HG03439 (cell line): ENCODE data around the gene PRKN.

Experiments
- ATAC-seq: cut with Tn5 transposase; IDR thresholded peaks from one replicate; pipeline ENCODE4 v1.9.1; 2021; ENCODE audit warnings: mild to moderate bottlenecking, moderate library complexity; ENCODE audit not compliant: unreplicated experiment

PRKN gene

DNA sequence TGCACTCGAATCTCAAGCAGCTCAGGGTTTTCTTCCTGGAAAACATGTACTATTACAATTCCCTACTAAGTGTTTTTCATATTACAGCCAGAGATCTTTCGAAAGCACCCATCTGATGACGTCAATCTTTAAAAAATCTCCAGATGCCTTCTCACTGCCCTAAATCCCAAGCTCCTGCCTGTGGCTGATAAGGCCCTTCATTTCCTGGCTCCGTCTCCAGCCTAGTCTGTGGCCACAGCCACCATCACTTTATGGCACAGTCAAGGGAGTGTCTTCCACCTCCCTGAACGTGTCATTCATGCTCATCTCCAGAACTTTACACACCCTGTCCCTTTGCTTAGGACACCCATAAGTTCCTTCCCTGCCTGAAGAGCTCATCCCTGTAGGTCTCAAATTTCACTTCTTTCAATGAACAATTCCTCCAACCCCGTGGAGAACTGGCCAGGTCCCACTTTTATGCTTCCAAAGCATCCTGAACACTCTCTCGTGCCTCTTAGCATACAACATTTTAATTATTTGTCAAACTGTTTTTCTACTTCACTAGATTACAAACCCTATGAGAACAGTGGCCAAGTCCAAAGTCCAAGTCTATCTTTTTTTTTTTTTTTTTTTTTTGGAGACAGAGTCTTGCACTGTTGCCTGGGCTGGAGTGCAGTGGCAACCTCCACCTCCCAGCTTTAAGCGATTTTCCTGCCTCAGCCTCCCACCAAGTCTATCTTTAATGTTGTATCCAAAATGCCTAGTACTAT, 1347.6 kb downstream of the PRKN start:
- ATAC-seq: no peak

- ATAC-seq: no peak
Observed at GRCh38 chr6:161378115-161378514, 1349.5 kb downstream of the PRKN start.

DNA sequence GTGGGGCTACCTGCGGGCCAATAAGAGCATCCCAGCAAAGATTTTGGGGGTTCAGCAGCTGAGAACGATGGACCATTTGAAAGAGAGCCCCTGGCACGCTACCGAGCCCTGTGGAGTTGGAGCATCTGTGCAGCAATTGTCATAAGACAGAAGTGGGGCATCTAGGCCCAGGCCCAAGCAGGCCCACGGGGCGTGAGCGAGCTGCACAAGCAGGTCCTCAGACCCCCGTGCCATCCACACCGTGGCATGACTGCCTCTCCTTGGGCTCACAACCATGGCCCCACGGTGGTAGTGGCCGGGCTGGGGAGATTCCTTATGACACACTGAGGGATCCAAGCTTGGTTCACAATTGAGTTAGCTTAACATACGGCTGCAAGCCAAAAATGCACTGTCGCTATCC, 1350.5 kb downstream of the PRKN start:
- ATAC-seq: no peak

DNA sequence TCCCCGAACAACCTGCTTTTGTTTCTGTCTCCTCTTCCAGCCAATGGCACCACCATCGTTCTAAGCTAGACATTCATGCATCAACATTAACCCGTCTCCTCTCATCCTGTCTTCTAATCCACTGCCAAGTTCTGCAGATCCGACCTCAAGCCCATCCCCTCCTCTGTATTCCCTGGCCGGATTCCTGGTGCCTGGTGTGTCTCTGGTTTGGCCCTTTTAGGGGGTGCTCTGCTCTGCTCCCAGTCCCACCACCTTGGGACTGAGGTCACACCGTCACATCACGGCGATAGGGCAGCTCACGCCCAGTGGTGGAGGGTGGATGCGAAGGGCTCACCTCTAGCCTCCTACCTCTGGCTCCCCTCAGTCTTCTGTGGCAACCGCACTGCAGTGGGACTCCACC, 1351.2 kb downstream of the PRKN start:
- no peak for ATAC-seq

DNA sequence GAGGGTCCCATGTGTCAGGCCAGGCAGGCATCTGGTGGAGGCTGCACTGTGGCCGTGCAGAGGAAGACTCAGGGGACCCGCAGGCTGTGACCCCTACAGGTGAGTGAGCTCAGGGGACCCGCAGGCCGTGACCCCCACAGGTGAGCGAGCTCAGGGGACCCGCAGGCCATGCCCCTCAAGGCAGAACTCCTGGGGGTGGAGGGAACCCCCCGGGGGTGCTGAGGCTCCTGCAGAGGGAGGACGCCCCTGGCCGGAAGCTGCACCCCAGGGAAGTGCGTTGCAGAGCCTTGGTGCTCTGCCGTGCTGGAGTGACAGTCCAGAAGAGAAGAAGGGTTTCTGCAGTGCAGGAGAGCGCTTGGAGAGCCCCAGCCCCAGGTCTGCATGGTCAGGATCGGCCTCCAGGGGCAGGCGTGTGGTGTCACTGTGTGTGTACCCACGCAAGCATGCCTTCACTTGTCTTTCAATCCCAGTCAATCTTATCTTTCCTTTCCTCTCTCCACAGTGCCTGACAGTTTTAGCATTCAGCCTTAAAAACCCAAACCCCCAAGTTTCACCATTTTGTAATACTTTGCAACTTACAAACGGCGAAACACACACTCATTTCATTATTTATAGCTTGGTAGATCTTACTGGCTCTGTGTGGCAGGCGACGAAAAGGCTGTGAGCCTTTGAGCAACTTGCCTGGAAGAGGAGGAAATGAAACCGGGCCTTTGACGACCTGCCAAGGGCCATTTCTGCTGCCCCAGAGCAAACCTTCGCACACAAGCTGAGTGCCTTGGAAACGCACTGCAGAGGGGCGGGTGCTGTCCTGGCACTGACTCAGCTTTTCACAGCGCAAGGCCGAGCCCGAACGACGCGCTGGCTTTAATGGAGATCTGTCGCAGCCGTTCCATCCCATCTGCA, 1352.3 kb downstream of the PRKN start:
- ATAC-seq: no peak

DNA sequence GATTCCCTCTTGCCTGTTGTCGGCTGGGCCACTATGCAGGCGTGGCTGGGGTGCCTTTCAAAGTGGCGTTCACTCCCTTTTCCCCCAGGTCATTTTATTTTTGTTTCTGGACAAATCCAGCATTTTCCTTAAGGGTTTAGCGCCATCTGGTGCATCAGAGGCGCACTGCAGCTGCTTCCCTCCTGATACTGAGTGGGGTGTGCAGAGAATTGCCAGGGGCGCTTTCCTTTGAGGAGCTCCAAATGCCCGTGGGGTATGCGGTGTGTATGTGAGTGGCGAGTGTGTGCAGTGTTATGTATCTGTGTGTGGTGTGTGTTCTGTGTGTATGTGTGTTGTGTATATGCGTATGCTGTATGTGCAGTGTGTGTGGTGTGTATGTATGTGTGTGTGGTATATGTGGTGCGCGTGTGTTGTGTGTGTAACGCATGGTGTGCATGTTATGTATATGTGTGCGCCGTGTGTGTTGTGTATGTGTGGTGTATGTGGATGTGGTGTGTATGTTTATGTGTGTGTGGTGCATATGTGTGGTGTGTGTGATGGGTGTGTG, 1353.6 kb downstream of the PRKN start:
- ATAC-seq: no peak

- ATAC-seq: no peak
Observed at GRCh38 chr6:161372422-161372793, 1355.2 kb downstream of the PRKN start.

GRCh38 chr6:161370880-161371279, 1356.7 kb downstream of the PRKN start:
- ATAC-seq: peak; percentile 93

GRCh38 chr6:161369339-161369738, 1358.2 kb downstream of the PRKN start:
- no peak for ATAC-seq

GRCh38 chr6:161368514-161368913, 1359.1 kb downstream of the PRKN start:
- ATAC-seq: no peak

DNA sequence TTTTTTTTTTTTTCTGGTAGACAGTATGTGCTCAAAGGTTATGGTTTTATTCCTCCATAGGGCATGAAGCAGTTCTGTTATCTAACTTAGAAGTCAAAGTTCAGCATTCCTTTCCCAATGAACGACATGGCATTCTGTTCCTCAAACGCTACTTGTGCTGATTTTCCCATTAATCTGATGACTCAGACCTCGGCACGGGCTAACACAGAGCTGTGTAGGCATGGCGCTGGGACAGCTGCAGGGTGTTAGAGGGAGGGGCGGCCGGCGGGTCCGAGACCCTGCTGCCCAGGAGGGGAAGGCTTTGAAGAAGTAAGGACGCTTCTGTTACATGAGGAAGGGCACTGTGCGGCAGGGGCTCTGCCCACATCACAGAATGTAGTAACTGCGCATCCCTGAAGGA, 1360.1 kb downstream of the PRKN start:
- no peak for ATAC-seq

- ATAC-seq: no peak
Observed at GRCh38 chr6:161366301-161366923, 1361.2 kb downstream of the PRKN start.

GRCh38 chr6:161365633-161366032, 1361.9 kb downstream of the PRKN start:
- no peak for ATAC-seq

DNA sequence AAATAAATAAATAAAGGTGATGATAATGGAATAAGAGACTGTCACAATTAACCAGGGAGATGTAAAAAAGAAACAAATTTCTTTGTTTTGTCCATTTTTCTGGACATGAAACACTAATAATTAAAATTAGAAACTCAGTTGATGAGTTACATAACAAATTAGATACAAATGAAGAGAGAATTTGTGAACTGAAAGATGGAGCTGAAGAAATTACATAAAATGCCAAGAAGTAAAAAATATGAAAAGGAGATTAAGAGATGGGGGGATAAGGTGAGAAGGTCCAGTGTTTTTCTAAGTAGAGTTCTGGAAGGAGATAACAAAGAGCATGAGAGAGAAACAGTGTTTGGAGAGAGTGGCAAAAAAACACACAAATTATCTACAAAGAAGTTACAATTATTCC, 1364.3 kb downstream of the PRKN start:
- ATAC-seq: no peak

GRCh38 chr6:161362266-161362665, 1365.3 kb downstream of the PRKN start:
- no peak for ATAC-seq

DNA sequence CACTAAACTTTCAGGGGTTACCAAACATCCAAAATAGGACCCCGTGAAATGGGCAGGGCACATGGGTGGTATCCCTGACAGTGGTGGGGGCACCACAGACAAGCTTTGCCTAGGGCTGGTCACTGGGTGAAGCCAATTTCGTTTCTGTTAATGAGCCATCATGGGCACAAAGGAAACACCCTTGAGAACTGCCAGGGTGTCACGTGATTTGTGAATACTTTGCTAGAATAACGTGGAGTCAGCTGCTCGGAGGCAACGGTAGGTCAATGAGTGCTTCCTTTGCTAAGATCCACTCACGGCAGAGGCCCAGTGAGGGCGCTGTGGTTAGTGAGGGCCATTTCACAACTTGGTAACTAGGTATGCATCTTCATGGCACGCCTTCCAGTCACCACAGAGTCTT, 1366.0 kb downstream of the PRKN start:
- ATAC-seq: no peak

DNA sequence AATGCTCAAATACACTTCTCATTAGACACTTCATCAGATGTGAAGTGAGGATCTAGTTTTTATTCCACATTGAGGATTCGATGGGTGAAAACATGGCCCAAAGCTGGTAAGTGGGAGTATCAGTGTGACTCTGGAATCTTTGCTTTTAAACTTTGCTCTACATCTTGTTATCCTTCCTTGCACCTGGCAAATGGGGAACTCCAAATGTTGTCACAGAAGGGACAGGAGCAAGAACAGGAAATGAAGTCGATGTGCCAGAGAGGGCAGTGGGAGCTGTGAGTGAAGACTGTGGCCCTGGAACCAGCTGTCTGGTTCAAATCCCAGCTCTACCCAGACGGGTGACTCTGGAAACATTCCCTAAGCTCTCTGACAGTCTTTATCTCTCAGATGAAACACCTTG, 1367.0 kb downstream of the PRKN start:
- no peak for ATAC-seq

DNA sequence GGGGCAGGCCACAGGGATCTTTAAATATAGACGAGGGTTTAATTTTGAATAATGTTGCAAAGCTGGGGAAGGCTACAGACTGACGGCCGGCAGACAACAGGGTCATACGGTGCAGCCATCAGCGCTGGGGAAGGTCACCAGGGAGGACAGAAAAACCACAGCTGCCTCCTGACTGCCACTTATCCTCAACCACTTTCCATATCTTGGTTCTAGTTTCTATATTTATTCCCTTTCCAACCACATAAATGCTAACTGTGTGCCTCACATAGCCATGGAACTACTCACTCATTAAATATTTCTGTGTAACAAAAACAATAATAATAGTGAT, 1368.0 kb downstream of the PRKN start:
- no peak for ATAC-seq

DNA sequence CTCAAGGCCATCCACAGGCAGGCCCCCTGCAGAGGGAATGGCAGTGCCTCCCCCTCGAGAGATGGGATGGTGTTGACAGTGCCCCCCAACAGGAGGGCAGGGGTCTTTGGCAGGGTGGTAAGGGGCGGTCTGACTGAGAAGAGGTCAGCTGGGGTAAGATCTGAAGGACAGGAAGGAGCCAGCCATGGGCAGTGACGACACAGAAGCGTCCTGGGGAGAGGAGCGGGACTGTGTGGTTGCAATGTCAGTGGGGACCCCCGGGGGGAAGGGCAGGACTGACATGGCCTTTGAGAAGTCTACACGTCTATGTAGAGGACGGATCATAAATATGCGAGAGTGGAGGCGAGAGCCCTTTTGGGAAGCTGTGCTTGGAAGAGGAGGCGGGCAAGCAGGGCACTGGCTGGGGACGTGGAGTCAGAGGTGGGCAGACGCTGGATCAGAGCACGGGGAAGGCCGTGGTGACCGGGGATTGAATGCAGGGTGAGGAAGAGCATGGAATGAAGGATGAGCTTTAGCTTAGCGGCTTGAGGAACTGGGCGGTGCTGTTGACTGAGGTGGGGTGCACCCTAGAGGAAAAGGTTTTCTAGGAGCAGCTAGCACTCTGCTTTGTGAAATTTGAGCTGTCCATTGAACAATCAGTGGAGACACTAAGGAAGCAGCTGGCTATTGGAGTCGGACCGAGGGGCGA, 1371.3 kb downstream of the PRKN start:
- ATAC-seq: no peak

DNA sequence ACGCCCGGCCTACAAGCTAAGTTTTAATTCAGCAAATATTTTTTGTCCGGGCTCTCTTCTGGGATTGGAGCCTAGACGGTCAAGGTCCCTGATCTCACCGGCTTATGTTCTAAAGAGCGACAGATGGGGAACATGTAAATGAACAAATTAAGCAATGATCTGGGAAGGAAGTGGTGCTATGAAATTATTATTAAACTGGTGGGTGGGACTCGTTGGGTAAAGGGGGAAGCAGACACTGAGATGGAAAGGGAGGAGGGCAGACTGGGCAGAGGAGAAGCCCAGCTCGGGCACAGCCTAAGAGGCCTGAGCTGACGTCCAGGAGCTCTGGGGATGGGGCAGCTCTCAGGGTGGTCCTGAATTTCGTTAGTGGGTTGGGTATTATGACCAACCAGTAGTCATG, 1371.9 kb downstream of the PRKN start:
- no peak for ATAC-seq

GRCh38 chr6:161354956-161355355, 1372.6 kb downstream of the PRKN start:
- ATAC-seq: no peak
